Measurements from ENCODE around the gene GIMAP5. TPM values are rescaled to one million over a fixed set of nuclear protein-coding genes. Genes with fewer than 3 reads are reported as not detected.

GIMAP5 gene
- total RNA-seq, 1 donor from 2014 or later, result not detected

- Histone ChIP-seq H3F3A (ENCODE audit: low read depth) (no peaks in the 10 kb centered on the region), H3K9ac (no peak overlapping the region), H3K27me3 (peaks cover 94% of the 10 kb centered on the region), H3K9me3 (ENCODE audit: low read depth) (no peaks in the 10 kb centered on the region), H3K4me3 (no peak overlapping the region), H2AFZ (replicated peaks) (no peak overlapping the region), H3K4me1 (peaks cover 16% of the 10 kb centered on the region), H3K36me3 (no peaks in the 10 kb centered on the region), H4K20me1 (ENCODE audit: low read depth) (no peaks in the 10 kb centered on the region), H3K79me2 (ENCODE audit: low read depth) (no peaks in the 10 kb centered on the region), H3K4me2 (no peak overlapping the region), H3K27ac (no peak overlapping the region)
- TF ChIP-seq EZH2 (IDR thresholded peaks at IDR 0.05), result no peak
- no peak for TF ChIP-seq EZH2phosphoT487 (IDR thresholded peaks at IDR 0.05)
- no peak for TF ChIP-seq CTCF (IDR thresholded peaks at IDR 0.05)
- H3K27ac Mint-ChIP-seq, result no peak overlapping the region
- no peak overlapping the region for H3K4me3 Mint-ChIP-seq
- no peaks in the 10 kb centered on the region for H3K36me3 Mint-ChIP-seq
- H3K9me3 Mint-ChIP-seq, result peaks cover 10% of the 10 kb centered on the region
- H3K27me3 Mint-ChIP-seq (ENCODE audit: insufficient read depth, low read depth), result peaks cover 17% of the 10 kb centered on the region
- no peak for DNase-seq (ENCODE audit: low spot score)
- H3K4me1 Mint-ChIP-seq, result peaks cover 19% of the 10 kb centered on the region
These were observed 4.3 kb upstream of the GIMAP5 start for GRCh38 chr7:150732786-150733481.

DNA sequence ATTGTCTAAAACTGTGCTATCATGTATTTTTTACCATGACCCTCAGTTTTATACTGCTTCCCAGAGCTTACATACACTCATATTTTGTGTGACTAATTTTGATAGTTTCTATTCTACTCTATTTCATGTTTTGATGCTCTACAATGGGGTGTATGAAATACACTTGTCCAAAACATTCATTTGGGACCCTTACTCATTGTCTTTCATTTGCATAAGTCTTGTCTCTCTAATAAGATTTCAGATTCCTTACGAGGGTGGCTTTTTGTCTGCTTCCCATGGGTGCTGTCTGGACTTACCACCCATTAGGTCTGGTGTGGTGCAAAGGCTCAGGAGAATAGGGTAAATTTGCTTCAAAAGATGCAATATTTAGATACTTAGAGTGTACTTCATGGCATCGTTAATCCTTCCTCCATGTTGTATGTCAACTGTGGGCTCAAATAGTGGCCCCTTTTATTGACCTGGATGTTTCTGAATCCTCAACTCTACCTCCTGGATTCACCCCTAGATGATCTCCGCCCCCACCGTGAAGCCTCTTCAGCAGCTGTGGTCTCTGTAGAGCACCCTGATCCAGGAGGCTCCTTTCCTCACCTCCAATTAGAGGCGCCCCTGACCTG lies 3.6 kb upstream of the GIMAP5 start:
- Histone ChIP-seq H3K9me3 (ENCODE audit: low read depth) (no peaks in the 10 kb centered on the region), H3K79me2 (ENCODE audit: low read depth) (no peaks in the 10 kb centered on the region), H3K27ac (no peak overlapping the region), H3K36me3 (no peaks in the 10 kb centered on the region), H3K4me3 (no peak overlapping the region), H3K4me2 (no peak overlapping the region), H3K9ac (no peak overlapping the region), H4K20me1 (ENCODE audit: low read depth) (no peaks in the 10 kb centered on the region), H3K27me3 (peaks cover 100% of the 10 kb centered on the region), H3K4me1 (peaks cover 16% of the 10 kb centered on the region), H2AFZ (replicated peaks) (no peak overlapping the region), H3F3A (ENCODE audit: low read depth) (no peaks in the 10 kb centered on the region)
- no peak for TF ChIP-seq CTCF (IDR thresholded peaks at IDR 0.05)
- TF ChIP-seq EZH2phosphoT487 (IDR thresholded peaks at IDR 0.05), result no peak
- TF ChIP-seq EZH2 (IDR thresholded peaks at IDR 0.05), result no peak
- no peaks in the 10 kb centered on the region for H3K36me3 Mint-ChIP-seq
- H3K27me3 Mint-ChIP-seq (ENCODE audit: insufficient read depth, low read depth), result peaks cover 17% of the 10 kb centered on the region
- peaks cover 19% of the 10 kb centered on the region for H3K4me1 Mint-ChIP-seq
- peaks cover 7% of the 10 kb centered on the region for H3K9me3 Mint-ChIP-seq
- H3K4me3 Mint-ChIP-seq, result no peak overlapping the region
- DNase-seq (ENCODE audit: low spot score), result no peak
- H3K27ac Mint-ChIP-seq, result no peak overlapping the region

DNA sequence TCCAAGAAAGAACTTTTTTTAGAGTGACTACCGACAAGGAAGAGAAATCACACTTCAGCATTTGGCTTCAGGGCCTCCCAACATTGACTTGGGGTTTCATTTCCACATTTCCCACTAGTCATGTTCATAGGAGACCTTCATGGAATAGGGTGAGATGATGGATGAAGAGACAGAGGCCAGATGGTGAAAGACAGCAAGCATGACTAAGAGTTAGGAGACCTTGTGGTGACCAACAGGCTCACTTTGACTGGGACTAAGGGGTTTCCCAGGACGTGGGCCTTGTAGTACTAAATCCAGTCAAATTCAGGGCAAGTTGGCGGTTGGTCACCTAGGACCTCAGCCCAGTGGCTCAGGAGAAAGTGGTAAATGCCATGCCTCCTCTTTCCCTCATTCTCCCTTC lies 3.0 kb upstream of the GIMAP5 start:
- Histone ChIP-seq H3K4me3 (no peak overlapping the region), H2AFZ (replicated peaks) (no peak overlapping the region), H3F3A (ENCODE audit: low read depth) (no peaks in the 10 kb centered on the region), H3K9ac (no peak overlapping the region), H3K9me3 (ENCODE audit: low read depth) (no peaks in the 10 kb centered on the region), H3K79me2 (ENCODE audit: low read depth) (no peaks in the 10 kb centered on the region), H3K27ac (no peak overlapping the region), H3K4me2 (no peak overlapping the region), H3K36me3 (no peaks in the 10 kb centered on the region), H3K27me3 (peaks cover 100% of the 10 kb centered on the region), H4K20me1 (ENCODE audit: low read depth) (no peaks in the 10 kb centered on the region), H3K4me1 (peaks cover 16% of the 10 kb centered on the region)
- peaks cover 19% of the 10 kb centered on the region for H3K4me1 Mint-ChIP-seq
- TF ChIP-seq EZH2 (IDR thresholded peaks at IDR 0.05) (no peak), EZH2phosphoT487 (IDR thresholded peaks at IDR 0.05) (no peak), CTCF (IDR thresholded peaks at IDR 0.05) (no peak)
- H3K36me3 Mint-ChIP-seq, result no peaks in the 10 kb centered on the region
- H3K27ac Mint-ChIP-seq, result no peak overlapping the region
- no peak for DNase-seq (ENCODE audit: low spot score)
- H3K4me3 Mint-ChIP-seq, result no peak overlapping the region
- peaks cover 4% of the 10 kb centered on the region for H3K9me3 Mint-ChIP-seq
- H3K27me3 Mint-ChIP-seq (ENCODE audit: insufficient read depth, low read depth), result peaks cover 17% of the 10 kb centered on the region

Measured in neural progenitor cell (in vitro differentiated cells).